ENCODE measurements around the gene SCAMP4. TPM values are rescaled to one million over a fixed set of nuclear protein-coding genes. Genes with fewer than 3 reads are reported as not detected.
A peak's percentile ranks its signal among the peaks of the same experiment; 100 is the strongest.

Gene SCAMP4
- total and polyA plus RNA-seq, 2 of the 13 experiments (the other 11 are each of a cell fraction or from before 2014, with no cell fraction given), result 10.7 to 13.7 TPM

DNA sequence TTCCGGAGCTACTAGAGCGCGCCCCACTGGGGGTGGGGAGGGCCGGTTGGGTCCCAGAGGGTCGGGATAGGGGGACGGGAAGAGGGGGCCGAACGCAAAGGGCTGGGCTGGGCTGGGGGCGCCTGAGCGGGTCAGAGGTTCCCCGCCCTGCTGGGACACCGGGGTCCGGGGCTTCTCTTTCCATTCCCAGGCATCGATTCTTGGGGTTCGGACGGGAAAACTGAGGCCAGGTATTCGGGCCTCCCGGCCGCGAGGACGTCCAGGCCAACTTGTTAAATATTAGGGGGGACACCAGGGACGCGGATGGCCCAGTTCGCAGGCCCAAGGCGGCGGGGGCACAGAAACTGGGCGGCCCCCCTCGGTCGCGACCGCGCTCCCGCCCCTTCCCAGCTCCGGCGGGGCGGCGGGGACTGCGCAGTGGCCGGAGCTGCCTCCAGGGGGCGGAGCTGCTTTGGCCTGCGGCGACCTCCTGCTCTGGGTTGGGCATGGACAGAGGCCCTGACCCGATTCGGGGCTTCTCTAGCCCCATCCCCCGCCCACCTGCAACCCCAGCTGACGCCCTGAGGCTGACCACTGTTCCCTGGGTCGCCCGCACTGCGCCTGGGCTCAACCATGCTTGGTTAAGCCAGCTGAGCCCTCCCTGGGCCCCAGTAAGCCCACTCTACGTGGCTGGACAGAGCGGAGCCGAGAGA is 40.6 kb upstream of the SCAMP4 start (continued):
- TF ChIP-seq, protein P1, sequence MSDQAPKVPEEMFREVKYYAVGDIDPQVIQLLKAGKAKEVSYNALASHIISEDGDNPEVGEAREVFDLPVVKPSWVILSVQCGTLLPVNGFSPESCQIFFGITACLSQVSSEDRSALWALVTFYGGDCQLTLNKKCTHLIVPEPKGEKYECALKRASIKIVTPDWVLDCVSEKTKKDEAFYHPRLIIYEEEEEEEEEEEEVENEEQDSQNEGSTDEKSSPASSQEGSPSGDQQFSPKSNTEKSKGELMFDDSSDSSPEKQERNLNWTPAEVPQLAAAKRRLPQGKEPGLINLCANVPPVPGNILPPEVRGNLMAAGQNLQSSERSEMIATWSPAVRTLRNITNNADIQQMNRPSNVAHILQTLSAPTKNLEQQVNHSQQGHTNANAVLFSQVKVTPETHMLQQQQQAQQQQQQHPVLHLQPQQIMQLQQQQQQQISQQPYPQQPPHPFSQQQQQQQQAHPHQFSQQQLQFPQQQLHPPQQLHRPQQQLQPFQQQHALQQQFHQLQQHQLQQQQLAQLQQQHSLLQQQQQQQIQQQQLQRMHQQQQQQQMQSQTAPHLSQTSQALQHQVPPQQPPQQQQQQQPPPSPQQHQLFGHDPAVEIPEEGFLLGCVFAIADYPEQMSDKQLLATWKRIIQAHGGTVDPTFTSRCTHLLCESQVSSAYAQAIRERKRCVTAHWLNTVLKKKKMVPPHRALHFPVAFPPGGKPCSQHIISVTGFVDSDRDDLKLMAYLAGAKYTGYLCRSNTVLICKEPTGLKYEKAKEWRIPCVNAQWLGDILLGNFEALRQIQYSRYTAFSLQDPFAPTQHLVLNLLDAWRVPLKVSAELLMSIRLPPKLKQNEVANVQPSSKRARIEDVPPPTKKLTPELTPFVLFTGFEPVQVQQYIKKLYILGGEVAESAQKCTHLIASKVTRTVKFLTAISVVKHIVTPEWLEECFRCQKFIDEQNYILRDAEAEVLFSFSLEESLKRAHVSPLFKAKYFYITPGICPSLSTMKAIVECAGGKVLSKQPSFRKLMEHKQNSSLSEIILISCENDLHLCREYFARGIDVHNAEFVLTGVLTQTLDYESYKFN (CRISPR knock-in tag; conservative IDR thresholded peaks at IDR 0.05), result no peak
- TF ChIP-seq MAFK (conservative IDR thresholded peaks at IDR 0.05 in 1 of 2, IDR thresholded peaks at IDR 0.05 in 1 of 2; ENCODE audit: low read length in 2 of 2) (no peak), ZNF256 (CRISPR knock-in tag; conservative IDR thresholded peaks at IDR 0.05) (no peak), USF2 (IDR thresholded peaks at IDR 0.05; ENCODE audit: low read depth, low read length) (no peak), USF2 (CRISPR knock-in tag; IDR thresholded peaks at IDR 0.05; ENCODE audit: borderline replicate concordance) (no peak), RAD21 (CRISPR knock-in tag; IDR thresholded peaks at IDR 0.05) (peak; percentile 94), ZNF775 (CRISPR knock-in tag; IDR thresholded peaks at IDR 0.05; ENCODE audit: borderline replicate concordance) (no peak), NFKBIZ (CRISPR knock-in tag; IDR thresholded peaks at IDR 0.05) (0 out of 2 replicates have a peak, but pooled peaks have one; percentile 43), NBN (conservative IDR thresholded peaks at IDR 0.05) (no peak), SNAPC2 (CRISPR knock-in tag; IDR thresholded peaks at IDR 0.05) (no peak), TAF15 (IDR thresholded peaks at IDR 0.05; ENCODE audit: low read depth, low read length, poor library complexity, severe bottlenecking) (no peak), NFKB2 (CRISPR knock-in tag; IDR thresholded peaks at IDR 0.05; ENCODE audit: borderline replicate concordance) (no peak), XBP1 (CRISPR knock-in tag; IDR thresholded peaks at IDR 0.05) (no peak), ETV6 (CRISPR knock-in tag; conservative IDR thresholded peaks at IDR 0.05) (peak; percentile 65; the same call in 1 of the 2 replicates), HBP1 (CRISPR knock-in tag; IDR thresholded peaks at IDR 0.05; ENCODE audit: low read depth) (no peak), NR2C2 (CRISPR knock-in tag; IDR thresholded peaks at IDR 0.05; ENCODE audit: borderline replicate concordance) (no peak; the same call in 1 of the 2 replicates), NFYC (CRISPR knock-in tag; IDR thresholded peaks at IDR 0.05) (no peak), KLF15 (CRISPR knock-in tag; IDR thresholded peaks at IDR 0.05; ENCODE audit: borderline replicate concordance) (no peak; the same call in 1 of the 2 replicates), ARNT2 (CRISPR knock-in tag; IDR thresholded peaks at IDR 0.05; ENCODE audit: low read depth) (no peak), MAF1 (CRISPR knock-in tag; IDR thresholded peaks at IDR 0.05; ENCODE audit: borderline replicate concordance) (no peak), CREM (IDR thresholded peaks at IDR 0.05) (no peak), CREM (CRISPR knock-in tag; IDR thresholded peaks at IDR 0.05) (no peak)
- TF ChIP-seq, protein P2, sequence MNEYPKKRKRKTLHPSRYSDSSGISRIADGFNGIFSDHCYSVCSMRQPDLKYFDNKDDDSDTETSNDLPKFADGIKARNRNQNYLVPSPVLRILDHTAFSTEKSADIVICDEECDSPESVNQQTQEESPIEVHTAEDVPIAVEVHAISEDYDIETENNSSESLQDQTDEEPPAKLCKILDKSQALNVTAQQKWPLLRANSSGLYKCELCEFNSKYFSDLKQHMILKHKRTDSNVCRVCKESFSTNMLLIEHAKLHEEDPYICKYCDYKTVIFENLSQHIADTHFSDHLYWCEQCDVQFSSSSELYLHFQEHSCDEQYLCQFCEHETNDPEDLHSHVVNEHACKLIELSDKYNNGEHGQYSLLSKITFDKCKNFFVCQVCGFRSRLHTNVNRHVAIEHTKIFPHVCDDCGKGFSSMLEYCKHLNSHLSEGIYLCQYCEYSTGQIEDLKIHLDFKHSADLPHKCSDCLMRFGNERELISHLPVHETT (CRISPR knock-in tag; conservative IDR thresholded peaks at IDR 0.05), result no peak

All from HepG2 (cell line).